Neuron (in vitro differentiated cells): ENCODE measurements around the gene COL6A3.
A peak's percentile ranks its signal among the peaks of the same experiment; 100 is the strongest.

Experiments
- H2AFZ ChIP-seq: one replicate; pipeline ENCODE4 v1.6.1; 2013; ENCODE audit warnings: low read depth, mild to moderate bottlenecking, inconsistent platforms, low read length, moderate library complexity
- H3K27me3 ChIP-seq: one replicate; pipeline ENCODE4 v1.6.1; 2013; ENCODE audit warnings: low read length; ENCODE audit not compliant: insufficient read depth
- H3K36me3 ChIP-seq: one replicate; pipeline ENCODE4 v1.6.1; 2013; ENCODE audit warnings: low read length; ENCODE audit not compliant: insufficient read depth
- H3K4me1 ChIP-seq: one replicate; pipeline ENCODE4 v1.6.1; 2013; ENCODE audit warnings: low read length; ENCODE audit not compliant: insufficient read depth
- H3K4me3 ChIP-seq: 2 replicates; pipeline ENCODE4 v1.5.1; 2013; ENCODE audit warnings: mild to moderate bottlenecking, low read length, moderate library complexity
- H3K9me3 ChIP-seq: one replicate; pipeline ENCODE4 v1.6.1; 2013; ENCODE audit warnings: low read length

The COL6A3 gene

GRCh38 chr2:237341872-237342271 is 72.1 kb downstream of the COL6A3 start:
- no peaks in the 10 kb centered on the region for H3K27me3 ChIP-seq
- no peaks in the 10 kb centered on the region for H3K36me3 ChIP-seq
- H2AFZ ChIP-seq, result peak overlapping the region; percentile 10
- H3K4me1 ChIP-seq, result no peaks in the 10 kb centered on the region
- H3K4me3 ChIP-seq, result no peak overlapping the region
- no peaks in the 10 kb centered on the region for H3K9me3 ChIP-seq

- Histone ChIP-seq H2AFZ (no peak overlapping the region), H3K27me3 (no peaks in the 10 kb centered on the region), H3K9me3 (no peaks in the 10 kb centered on the region), H3K36me3 (no peaks in the 10 kb centered on the region), H3K4me1 (no peaks in the 10 kb centered on the region), H3K4me3 (no peak overlapping the region)
Observed at GRCh38 chr2:237337586-237337985, 76.4 kb downstream of the COL6A3 start.

- H3K4me1 ChIP-seq, result no peaks in the 10 kb centered on the region
- no peaks in the 10 kb centered on the region for H3K9me3 ChIP-seq
- no peak overlapping the region for H2AFZ ChIP-seq
- H3K27me3 ChIP-seq, result no peaks in the 10 kb centered on the region
- H3K4me3 ChIP-seq, result no peak overlapping the region
- H3K36me3 ChIP-seq, result no peaks in the 10 kb centered on the region
Observed at GRCh38 chr2:237336131-237336530, 77.8 kb downstream of the COL6A3 start.

- Histone ChIP-seq H3K27me3 (no peaks in the 10 kb centered on the region), H2AFZ (no peak overlapping the region), H3K4me3 (no peak overlapping the region), H3K9me3 (no peaks in the 10 kb centered on the region), H3K4me1 (no peaks in the 10 kb centered on the region), H3K36me3 (no peaks in the 10 kb centered on the region)
Observed at GRCh38 chr2:237333748-237334147, 80.2 kb downstream of the COL6A3 start.

- Histone ChIP-seq H2AFZ (no peak overlapping the region), H3K4me1 (no peaks in the 10 kb centered on the region), H3K4me3 (no peak overlapping the region), H3K27me3 (no peaks in the 10 kb centered on the region), H3K36me3 (no peaks in the 10 kb centered on the region), H3K9me3 (no peaks in the 10 kb centered on the region)
Observed at GRCh38 chr2:237330541-237330940, 83.4 kb downstream of the COL6A3 start.

GRCh38 chr2:237327175-237327950 is 86.6 kb downstream of the COL6A3 start:
- H2AFZ ChIP-seq, result no peak overlapping the region
- H3K4me3 ChIP-seq, result no peak overlapping the region
- no peaks in the 10 kb centered on the region for H3K27me3 ChIP-seq
- H3K4me1 ChIP-seq, result peaks cover 3% of the 10 kb centered on the region
- H3K36me3 ChIP-seq, result no peaks in the 10 kb centered on the region
- H3K9me3 ChIP-seq, result no peaks in the 10 kb centered on the region

- Histone ChIP-seq H3K36me3 (no peaks in the 10 kb centered on the region), H3K27me3 (no peaks in the 10 kb centered on the region), H2AFZ (no peak overlapping the region), H3K4me1 (peaks cover 3% of the 10 kb centered on the region), H3K9me3 (no peaks in the 10 kb centered on the region), H3K4me3 (no peak overlapping the region)
Observed at GRCh38 chr2:237326266-237327171, 87.4 kb downstream of the COL6A3 start.

- H3K27me3 ChIP-seq, result no peaks in the 10 kb centered on the region
- peaks cover 3% of the 10 kb centered on the region for H3K4me1 ChIP-seq
- H3K9me3 ChIP-seq, result no peaks in the 10 kb centered on the region
- H3K36me3 ChIP-seq, result no peaks in the 10 kb centered on the region
- H2AFZ ChIP-seq, result no peak overlapping the region
- no peak overlapping the region for H3K4me3 ChIP-seq
Observed at GRCh38 chr2:237324837-237325236, 89.1 kb downstream of the COL6A3 start.

- Histone ChIP-seq H3K27me3 (no peaks in the 10 kb centered on the region), H3K4me3 (no peak overlapping the region), H3K4me1 (peaks cover 3% of the 10 kb centered on the region), H3K36me3 (no peaks in the 10 kb centered on the region), H3K9me3 (no peaks in the 10 kb centered on the region), H2AFZ (no peak overlapping the region)
Observed at GRCh38 chr2:237324405-237324831, 89.5 kb downstream of the COL6A3 start.

- no peak overlapping the region for H2AFZ ChIP-seq
- H3K4me3 ChIP-seq, result no peak overlapping the region
- H3K9me3 ChIP-seq, result no peaks in the 10 kb centered on the region
- H3K4me1 ChIP-seq, result peaks cover 3% of the 10 kb centered on the region
- H3K27me3 ChIP-seq, result no peaks in the 10 kb centered on the region
- no peaks in the 10 kb centered on the region for H3K36me3 ChIP-seq
Observed at GRCh38 chr2:237323656-237324055, 90.3 kb downstream of the COL6A3 start.

GRCh38 chr2:237322564-237322963 is 91.4 kb downstream of the COL6A3 start:
- H3K4me3 ChIP-seq, result no peak overlapping the region
- H3K27me3 ChIP-seq, result no peaks in the 10 kb centered on the region
- no peaks in the 10 kb centered on the region for H3K36me3 ChIP-seq
- H3K4me1 ChIP-seq, result peaks cover 3% of the 10 kb centered on the region
- H2AFZ ChIP-seq, result no peak overlapping the region
- no peaks in the 10 kb centered on the region for H3K9me3 ChIP-seq

- Histone ChIP-seq H3K27me3 (no peaks in the 10 kb centered on the region), H3K36me3 (no peaks in the 10 kb centered on the region), H2AFZ (no peak overlapping the region), H3K4me3 (no peak overlapping the region), H3K9me3 (no peaks in the 10 kb centered on the region), H3K4me1 (peaks cover 3% of the 10 kb centered on the region)
Observed at GRCh38 chr2:237321746-237322145, 92.2 kb downstream of the COL6A3 start.

- peaks cover 3% of the 10 kb centered on the region for H3K4me1 ChIP-seq
- no peak overlapping the region for H2AFZ ChIP-seq
- no peaks in the 10 kb centered on the region for H3K27me3 ChIP-seq
- H3K9me3 ChIP-seq, result no peaks in the 10 kb centered on the region
- H3K36me3 ChIP-seq, result no peaks in the 10 kb centered on the region
- no peak overlapping the region for H3K4me3 ChIP-seq
Observed at GRCh38 chr2:237320801-237321560, 93.0 kb downstream of the COL6A3 start.
